Loucy (cell line): ENCODE measurements around the gene PAPOLG.

Experiments
- H2AFZ ChIP-seq: fragments of 200-600 bp; sonication (generic); 2 replicates; pipeline ENCODE4 v1.6.0; 2016; ENCODE audit warnings: antibody characterized with exemption, mild to moderate bottlenecking, low read length, moderate library complexity
- H3F3A ChIP-seq: fragments of 200-600 bp; 2 replicates; pipeline ENCODE4 v1.6.0; 2016; ENCODE audit warnings: antibody characterized with exemption, low read depth, mild to moderate bottlenecking
- H3K27me3 ChIP-seq: fragments of 200-600 bp; sonication (generic); 2 replicates; pipeline ENCODE4 v1.6.1; 2014; ENCODE audit warnings: low read length, mild to moderate bottlenecking; ENCODE audit not compliant: insufficient read depth, poor library complexity, severe bottlenecking
- H3K36me3 ChIP-seq: fragments of 200-600 bp; sonication (generic); 2 replicates; pipeline ENCODE4 v1.6.1; 2016; ENCODE audit warnings: low read length; ENCODE audit not compliant: insufficient read depth
- H3K4me1 ChIP-seq: fragments of 200-600 bp; sonication (generic); 2 replicates; pipeline ENCODE4 v1.5.1; 2014; ENCODE audit warnings: low read length, mild to moderate bottlenecking; ENCODE audit not compliant: insufficient read depth, poor library complexity, severe bottlenecking
- H3K4me2 ChIP-seq: fragments of 200-600 bp; sonication (generic); 2 replicates; pipeline ENCODE4 v1.6.0; 2014; ENCODE audit warnings: antibody characterized with exemption, low read length, low read depth, mild to moderate bottlenecking; ENCODE audit not compliant: poor library complexity, severe bottlenecking
- H3K4me3 ChIP-seq: fragments of 200-600 bp; sonication (generic); 2 replicates; pipeline ENCODE4 v1.5.1; 2014; ENCODE audit warnings: low read length, mild to moderate bottlenecking, mixed read lengths; ENCODE audit not compliant: poor library complexity, severe bottlenecking
- H3K79me2 ChIP-seq: fragments of 200-600 bp; sonication (generic); 2 replicates; pipeline ENCODE4 v1.6.1; 2014; ENCODE audit warnings: low read length; ENCODE audit not compliant: insufficient read depth
- H3K9ac ChIP-seq: fragments of 200-600 bp; sonication (generic); 2 replicates; pipeline ENCODE4 v1.6.0; 2014; ENCODE audit warnings: mild to moderate bottlenecking, low read depth, low read length, moderate library complexity; ENCODE audit not compliant: poor library complexity, severe bottlenecking
- H3K9me2 ChIP-seq: fragments of 200-600 bp; sonication (generic); replicated peaks from 2 replicates; pipeline ENCODE4 v1.6.1; 2016; ENCODE audit warnings: low read depth, low read length, mixed read lengths
- H3K9me3 ChIP-seq: fragments of 200-600 bp; sonication (generic); 2 replicates; pipeline ENCODE4 v1.6.1; 2014; ENCODE audit warnings: mild to moderate bottlenecking, antibody characterized with exemption, low read length, low read depth; ENCODE audit not compliant: insufficient read depth
- H4K20me1 ChIP-seq: fragments of 200-600 bp; sonication (generic); 2 replicates; pipeline ENCODE4 v1.6.0; 2014; ENCODE audit warnings: antibody characterized with exemption, low read length, mild to moderate bottlenecking; ENCODE audit not compliant: insufficient read depth, poor library complexity, severe bottlenecking
- EZH2phosphoT487 ChIP-seq: fragments of 200-600 bp; IDR thresholded peaks from 2 replicates; pipeline ENCODE4 v1.6.1; 2018; ENCODE audit warnings: antibody characterized with exemption, mild to moderate bottlenecking, moderate library complexity, borderline replicate concordance
- TF ChIP-seq, protein P1 (sequence below): fragments of 200-600 bp; sonication (generic); conservative IDR thresholded peaks from 2 replicates; pipeline ENCODE4 v1.5.1; 2014; ENCODE audit warnings: mild to moderate bottlenecking, antibody characterized with exemption, low read length

Gene PAPOLG

DNA sequence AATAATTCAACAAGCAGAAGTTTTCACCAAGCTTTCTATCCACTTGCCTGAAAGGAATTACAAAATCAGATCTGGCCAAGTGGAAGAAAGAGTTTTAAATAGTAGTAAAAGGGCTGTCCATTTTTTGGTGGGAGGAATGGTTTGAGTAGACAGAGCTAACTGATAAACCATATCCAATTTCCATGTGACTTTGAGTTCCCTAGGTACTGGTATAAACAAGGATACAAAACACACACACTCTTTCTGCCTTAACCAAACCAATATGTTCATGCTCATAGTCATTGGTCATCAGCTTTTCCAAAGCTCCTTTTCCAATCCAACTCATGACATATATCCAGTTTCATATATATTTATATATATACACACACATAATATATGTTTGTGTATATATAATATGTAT, 75.9 kb downstream of the PAPOLG start:
- no peak overlapping the region for H3K9ac ChIP-seq
- no peak for TF ChIP-seq EZH2phosphoT487
- TF ChIP-seq, protein P1, sequence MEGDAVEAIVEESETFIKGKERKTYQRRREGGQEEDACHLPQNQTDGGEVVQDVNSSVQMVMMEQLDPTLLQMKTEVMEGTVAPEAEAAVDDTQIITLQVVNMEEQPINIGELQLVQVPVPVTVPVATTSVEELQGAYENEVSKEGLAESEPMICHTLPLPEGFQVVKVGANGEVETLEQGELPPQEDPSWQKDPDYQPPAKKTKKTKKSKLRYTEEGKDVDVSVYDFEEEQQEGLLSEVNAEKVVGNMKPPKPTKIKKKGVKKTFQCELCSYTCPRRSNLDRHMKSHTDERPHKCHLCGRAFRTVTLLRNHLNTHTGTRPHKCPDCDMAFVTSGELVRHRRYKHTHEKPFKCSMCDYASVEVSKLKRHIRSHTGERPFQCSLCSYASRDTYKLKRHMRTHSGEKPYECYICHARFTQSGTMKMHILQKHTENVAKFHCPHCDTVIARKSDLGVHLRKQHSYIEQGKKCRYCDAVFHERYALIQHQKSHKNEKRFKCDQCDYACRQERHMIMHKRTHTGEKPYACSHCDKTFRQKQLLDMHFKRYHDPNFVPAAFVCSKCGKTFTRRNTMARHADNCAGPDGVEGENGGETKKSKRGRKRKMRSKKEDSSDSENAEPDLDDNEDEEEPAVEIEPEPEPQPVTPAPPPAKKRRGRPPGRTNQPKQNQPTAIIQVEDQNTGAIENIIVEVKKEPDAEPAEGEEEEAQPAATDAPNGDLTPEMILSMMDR = no peak
- H3K79me2 ChIP-seq = no peaks in the 10 kb centered on the region
- H2AFZ ChIP-seq = no peak overlapping the region
- H3K27me3 ChIP-seq = no peaks in the 10 kb centered on the region
- no peaks in the 10 kb centered on the region for H3K36me3 ChIP-seq
- H3F3A ChIP-seq = no peaks in the 10 kb centered on the region
- no peaks in the 10 kb centered on the region for H3K9me3 ChIP-seq
- H3K4me3 ChIP-seq = no peak overlapping the region
- H3K4me1 ChIP-seq = peaks cover 9% of the 10 kb centered on the region
- H4K20me1 ChIP-seq = no peaks in the 10 kb centered on the region
- H3K4me2 ChIP-seq = no peak overlapping the region
- no peaks in the 10 kb centered on the region for H3K9me2 ChIP-seq

DNA sequence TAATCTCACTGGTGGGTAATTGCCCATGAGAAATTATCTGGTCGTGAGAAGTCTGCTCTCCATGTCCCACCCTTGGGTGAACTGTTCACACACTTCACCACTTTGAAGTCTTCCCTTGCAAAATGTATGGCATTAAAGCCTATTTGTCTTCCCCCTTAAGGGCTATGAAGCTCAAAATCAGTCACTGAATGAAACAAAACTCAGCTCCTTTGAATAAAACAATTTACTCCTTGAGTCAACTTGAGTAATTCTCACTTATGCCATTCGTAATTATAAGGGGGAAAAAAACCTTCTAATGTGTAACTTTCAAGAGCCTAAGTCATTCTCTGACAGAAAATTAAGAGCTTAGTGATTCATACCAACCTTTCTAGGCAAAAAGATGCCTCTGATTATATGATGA, 76.6 kb downstream of the PAPOLG start:
- Histone ChIP-seq H3K9me3 (no peaks in the 10 kb centered on the region), H3K4me3 (no peak overlapping the region), H3K9me2 (no peaks in the 10 kb centered on the region), H3K36me3 (no peaks in the 10 kb centered on the region), H3K9ac (no peak overlapping the region), H3F3A (no peaks in the 10 kb centered on the region), H4K20me1 (no peaks in the 10 kb centered on the region), H3K27me3 (no peaks in the 10 kb centered on the region), H3K4me2 (no peak overlapping the region), H3K79me2 (no peaks in the 10 kb centered on the region), H2AFZ (no peak overlapping the region), H3K4me1 (peaks cover 16% of the 10 kb centered on the region)
- TF ChIP-seq EZH2phosphoT487 = no peak
- TF ChIP-seq, protein P1 = no peak

DNA sequence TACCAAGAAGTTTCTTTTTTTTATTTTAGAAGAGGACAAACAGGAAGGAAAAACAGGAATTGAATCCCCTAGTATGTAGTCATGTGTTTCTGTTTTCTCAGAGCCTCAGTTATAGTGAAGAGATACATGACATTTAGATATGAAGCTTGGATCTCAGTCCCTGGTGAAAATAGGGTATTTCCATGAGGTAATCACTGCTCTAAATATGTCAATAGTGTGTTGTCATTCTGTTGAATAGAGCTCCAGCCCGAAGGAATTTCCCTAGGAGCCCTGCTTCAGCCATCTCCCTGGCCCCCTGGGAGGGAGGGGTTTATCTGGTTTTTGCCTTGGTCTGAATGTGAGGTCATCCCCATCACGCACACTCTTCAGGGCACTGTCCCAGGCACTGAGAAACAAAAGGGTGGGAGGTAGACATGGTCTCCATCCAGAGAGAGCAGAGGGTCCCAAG, 78.2 kb downstream of the PAPOLG start:
- H3F3A ChIP-seq = 0 out of 2 replicates have a peak, but pooled peaks cover under 1% of the 10 kb centered on the region
- H3K9me3 ChIP-seq = no peaks in the 10 kb centered on the region
- no peaks in the 10 kb centered on the region for H3K9me2 ChIP-seq
- no peaks in the 10 kb centered on the region for H4K20me1 ChIP-seq
- H3K4me1 ChIP-seq = peaks cover 27% of the 10 kb centered on the region
- no peak overlapping the region for H2AFZ ChIP-seq
- no peaks in the 10 kb centered on the region for H3K79me2 ChIP-seq
- H3K4me2 ChIP-seq = no peak overlapping the region
- H3K9ac ChIP-seq = no peak overlapping the region
- TF ChIP-seq EZH2phosphoT487 = no peak
- TF ChIP-seq, protein P1 = no peak
- no peaks in the 10 kb centered on the region for H3K27me3 ChIP-seq
- H3K36me3 ChIP-seq = no peaks in the 10 kb centered on the region
- H3K4me3 ChIP-seq = no peak overlapping the region
